ENCODE data around the gene GSS.

- TF ChIP-seq CTCF (IDR thresholded peaks at IDR 0.05), result no peak
- TF ChIP-seq POLR2A (IDR thresholded peaks at IDR 0.05), result no peak
Measured at GRCh38 chr20:34883087-34883688, 72.4 kb downstream of the GSS start.

Measured in thyroid gland (tissue), 4 donors.